ENCODE results near the gene PHACTR2.
"Not testable (repeated sequence)": the region's sequence is repeated elsewhere in the genome, so short reads cannot be mapped to it uniquely, and the experiment has no call there.

The PHACTR2 gene

DNA sequence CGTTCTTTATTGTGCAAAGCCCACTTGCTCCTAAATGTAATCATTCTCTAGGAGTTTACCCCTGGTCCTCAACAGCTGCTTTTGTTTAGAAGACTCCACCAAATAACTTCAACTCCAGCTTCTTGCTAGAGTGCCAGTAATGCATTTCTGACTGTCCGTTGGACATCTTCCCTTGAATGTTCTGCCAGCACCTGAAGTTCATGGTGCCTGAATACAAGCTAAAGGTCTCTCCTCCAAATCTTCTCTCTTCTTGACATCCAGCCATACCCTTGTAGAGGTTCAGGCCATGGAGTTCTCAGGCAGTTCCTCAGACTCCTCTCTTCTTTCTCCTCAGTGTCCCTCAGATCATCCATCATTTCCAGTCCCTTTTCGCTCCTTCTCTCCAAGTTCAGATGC is 21.7 kb downstream of the PHACTR2 start:
- DNase-seq: no peak

DNA sequence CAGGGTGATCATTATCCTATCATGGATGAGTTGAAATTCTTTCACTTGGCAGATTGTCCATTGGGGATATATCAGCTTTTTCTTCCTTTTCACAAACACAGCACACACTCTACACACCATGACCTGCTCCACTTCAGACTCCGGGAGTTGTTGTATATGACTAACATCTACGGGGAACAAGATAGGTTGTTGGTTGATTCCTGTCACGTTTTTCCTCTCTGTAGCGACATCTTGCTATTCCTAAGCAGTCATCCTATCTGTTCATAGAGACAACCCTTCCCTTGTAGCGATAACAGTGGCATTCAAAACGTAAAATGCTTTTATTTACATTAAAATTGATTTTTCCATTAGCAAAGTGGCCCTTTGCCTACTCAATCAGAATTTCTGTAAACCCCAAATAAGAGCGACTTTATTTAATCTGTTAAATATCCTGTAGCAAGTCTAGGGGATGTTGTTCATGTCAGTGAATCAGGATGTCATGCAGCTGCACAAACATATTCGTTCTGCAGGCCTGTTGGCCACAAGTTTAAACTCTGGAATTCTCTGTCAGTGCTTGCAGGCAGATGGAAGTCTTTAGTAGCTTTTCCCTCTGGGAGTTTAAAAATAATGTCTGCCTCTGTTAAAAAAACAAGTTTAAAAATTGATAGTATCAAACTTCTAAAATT is 23.1 kb downstream of the PHACTR2 start:
- DNase-seq: no peak

DNA sequence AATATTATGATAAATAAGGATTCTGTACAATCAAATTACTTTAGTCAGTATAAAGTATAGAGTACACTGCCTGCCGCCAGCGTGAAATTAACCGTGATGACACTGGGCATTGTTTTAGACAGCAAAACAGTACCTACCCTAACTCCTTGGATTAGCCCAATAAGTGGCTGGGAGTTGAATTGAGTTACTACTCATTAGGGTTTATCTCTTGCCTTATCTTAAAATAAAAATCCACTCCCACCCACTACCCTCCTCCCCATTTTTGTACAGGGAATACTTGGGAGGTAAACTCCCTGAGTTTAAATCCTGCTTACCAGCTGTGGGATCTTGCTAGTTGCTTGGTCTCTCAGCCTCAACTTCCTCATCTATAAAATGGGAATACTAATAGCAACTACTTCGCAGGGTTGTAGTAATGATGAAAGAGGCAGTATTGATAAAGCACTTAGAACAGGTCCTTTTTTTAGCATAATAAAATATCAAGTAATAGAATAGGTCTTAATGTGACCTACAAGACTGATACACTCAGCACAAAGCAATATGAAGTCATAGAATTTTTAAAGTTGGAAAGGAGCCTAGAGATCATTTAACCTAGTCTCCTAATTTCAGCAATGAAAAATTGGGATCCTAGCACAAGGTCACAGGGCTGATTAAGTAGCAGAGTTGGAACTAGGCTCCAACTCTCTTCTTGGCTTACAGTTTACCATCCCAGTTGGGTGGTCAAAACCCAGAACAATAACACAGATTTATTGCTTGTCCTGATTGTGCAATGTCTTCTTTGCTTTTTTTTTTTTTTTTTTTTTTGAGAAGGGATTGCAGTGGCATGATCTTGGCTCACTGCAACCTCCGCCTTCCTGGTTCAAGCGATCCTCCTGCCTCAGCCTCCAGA is 23.8 kb downstream of the PHACTR2 start:
- DNase-seq: no peak

DNA sequence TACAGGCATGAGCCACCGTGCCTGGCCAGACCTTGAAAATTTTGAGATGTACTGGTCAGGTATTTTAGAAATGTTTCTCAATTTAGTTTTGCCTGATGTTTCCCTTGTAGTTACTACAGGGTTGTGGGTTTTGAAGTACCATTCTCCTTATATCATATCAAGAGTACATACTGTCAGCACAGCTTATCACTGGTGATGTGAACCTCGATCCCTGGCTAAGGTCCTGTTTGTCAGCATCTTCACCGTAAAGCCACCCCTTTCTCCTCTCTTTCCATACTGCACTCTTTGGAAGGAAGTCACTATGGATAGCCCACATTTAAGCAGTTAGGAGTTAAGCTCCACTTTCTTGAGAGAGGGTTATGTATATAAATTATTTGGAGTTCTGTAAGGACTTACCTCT is 27.8 kb downstream of the PHACTR2 start:
- DNase-seq: no peak

DNA sequence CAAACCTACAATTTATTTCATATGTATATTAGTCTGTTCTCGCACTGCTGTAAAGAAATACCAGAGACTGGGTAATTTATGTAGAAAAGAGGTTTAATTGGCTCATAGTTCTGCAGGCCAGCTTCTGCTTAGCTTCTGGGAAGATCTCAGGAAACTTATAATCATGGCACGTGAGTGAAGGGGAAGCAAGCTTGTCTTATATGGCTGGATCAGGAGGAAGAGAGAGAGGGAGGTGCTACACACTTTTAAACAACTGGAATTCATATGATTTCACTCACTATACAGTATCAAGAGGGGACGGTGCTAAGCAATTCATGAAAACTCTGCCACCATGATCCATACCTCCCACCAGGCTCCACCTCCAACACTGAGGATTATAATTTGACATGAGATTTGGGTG is 29.9 kb downstream of the PHACTR2 start:
- DNase-seq: peak; percentile 35 to 46

DNA sequence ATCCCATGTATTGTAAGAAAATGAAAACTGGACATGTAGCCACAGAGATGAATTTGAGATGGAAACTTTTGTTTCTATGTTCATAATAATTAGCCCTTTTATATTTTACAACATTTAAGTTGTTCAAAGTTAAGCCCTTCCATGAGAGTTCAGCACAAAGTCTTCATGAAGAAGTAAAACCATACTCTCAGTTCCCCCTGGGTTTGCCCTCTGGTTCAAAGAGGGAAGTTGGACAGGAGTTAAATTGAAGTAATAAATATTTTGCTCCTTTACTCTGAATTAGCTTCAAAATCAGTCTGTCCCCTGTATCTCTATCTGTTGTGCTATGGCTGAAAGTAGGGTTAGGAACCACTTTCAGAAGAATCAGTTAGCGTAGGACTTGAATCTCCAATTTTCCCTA is 31.1 kb downstream of the PHACTR2 start:
- peak; percentile 47 to 70 for DNase-seq

DNA sequence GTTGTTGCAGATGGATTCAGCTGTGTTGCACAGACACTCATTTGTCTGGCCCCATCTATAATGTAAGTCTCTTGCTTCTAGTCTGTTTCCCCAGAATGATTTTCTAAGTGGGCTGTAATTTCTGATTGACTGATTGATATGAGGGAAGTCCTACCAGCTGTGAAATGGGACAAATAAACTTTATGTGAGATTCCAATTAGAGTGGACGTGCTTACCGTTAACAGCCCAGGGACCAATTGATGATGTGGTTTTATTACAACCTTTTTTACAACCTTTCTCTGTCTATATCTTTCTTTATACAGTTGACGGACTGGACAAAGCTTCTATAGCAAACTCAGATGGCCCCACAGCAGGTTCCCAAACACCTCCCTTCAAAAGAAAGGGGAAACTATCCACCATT is 33.9 kb downstream of the PHACTR2 start:
- DNase-seq: no peak

DNA sequence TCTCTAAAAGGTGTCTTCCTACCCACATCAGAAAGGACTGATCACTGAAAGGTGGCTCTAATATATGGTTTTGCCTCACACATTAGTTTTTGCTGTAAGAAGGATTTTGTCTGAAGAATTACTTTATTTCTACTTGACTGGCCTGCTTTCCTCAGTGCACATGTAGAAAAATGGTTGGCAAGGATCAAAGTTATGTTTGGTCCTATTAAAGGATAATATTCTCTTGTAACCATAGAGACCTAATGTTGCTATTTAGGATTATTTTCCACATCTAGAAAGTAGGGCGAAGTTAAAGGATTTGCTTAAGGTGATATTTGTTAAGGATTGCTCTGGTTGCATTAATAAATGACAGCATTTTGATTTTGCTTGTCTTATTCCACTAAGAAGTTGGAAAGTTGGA is 40.7 kb downstream of the PHACTR2 start:
- no peak for DNase-seq

DNA sequence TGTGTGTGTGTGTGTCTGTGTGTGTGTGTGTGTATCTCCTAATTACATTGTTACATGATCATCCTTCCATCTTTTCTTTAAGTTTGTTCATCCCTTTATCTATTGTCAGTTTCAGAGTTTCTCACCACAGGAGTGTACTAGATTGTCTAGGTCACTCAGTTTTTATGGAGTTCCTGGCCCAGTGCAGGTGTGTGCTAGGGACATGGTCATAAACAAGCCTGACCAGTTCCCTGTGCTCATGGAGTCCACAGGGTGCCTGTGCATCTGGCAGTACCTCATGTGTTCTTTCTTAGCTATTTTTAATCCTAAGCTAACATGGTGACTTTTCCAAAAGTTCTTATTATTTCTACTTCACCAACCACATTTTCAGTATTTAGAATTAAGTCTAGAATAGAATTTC is 43.9 kb downstream of the PHACTR2 start:
- DNase-seq: no peak

DNA sequence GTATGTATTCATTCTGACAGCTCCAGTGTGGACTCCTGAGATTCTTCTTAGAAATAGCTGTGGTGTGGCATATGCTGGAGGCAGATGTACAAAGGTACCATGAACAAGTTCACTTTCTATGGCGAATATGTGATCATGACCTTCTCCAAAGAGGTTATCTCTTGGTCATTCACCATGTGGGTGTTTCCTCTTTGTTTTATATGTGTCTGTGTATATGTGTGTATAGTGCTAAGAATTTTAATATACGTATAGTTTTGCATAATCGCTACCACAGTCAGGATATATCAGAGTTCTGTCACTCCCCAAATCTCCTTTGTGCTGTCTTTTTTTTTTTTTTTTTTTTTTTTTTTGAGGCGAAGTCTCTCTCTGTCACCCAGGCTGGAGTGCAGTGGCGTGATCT is 47.1 kb downstream of the PHACTR2 start:
- DNase-seq: no peak

DNA sequence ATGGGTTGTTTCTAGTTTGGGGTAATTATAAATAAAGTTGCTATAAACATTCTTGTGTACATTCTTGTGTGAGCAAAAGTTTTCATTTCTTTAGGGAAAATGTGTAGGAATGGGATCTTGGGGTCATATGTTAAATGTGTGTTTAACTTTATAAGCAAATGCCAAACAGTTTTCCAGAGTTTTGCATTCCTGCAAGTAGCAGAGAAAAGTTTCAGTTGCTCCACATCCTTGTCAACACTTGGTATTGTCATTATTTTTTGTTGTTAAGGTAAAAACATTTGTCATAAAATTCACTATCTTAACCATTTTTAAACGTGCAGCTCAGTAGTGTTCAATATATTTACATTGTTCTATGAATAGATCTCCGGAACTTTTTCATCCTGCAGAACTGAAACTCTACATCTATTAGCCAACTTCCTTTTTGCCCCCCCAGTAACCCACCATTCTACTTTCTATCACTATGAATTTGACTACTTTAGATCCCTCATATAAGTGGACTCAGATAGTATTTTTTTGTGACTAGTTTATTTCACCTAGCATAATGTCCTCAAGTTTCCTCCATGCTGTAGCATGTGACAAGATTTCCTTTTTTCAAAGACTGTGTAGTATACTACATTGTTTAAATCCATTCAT is 48.4 kb downstream of the PHACTR2 start:
- no peak for DNase-seq

DNA sequence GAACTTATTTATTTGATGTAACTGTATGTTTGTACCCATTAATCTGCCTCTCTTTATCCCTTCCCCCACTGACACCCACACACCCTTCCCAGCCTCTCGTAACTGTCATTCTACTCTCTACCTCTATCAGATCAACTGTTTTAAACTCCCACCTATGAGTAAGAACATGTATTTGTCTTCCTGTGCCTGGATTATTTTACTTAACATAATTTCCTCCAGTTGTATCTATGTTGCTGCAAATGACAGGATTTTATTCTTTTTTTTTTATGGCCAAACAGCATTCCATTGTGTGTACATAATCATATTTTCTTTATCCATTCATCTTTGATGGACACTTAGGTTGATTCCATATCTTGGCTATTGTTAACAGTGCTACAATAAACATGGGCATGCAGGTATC is 49.3 kb downstream of the PHACTR2 start:
- DNase-seq: no peak

DNA sequence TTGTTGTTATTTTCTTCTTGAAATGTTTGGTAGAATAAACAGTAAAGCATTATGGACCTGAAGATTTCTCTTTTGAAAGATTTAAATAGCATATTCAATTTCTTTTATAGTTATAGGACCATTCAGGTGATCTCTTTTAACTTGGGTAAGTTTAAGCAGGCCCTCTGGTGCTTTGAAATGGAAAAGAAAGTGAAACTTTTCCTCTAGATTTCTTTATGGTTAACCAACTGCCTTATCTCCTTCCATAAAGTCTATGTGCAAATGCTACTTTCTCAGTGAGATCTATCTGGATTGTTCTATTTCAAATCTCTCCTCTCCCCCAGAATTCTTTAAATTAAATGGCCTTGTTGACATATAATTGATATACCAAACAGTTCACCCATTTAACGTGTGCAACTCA is 54.0 kb downstream of the PHACTR2 start:
- no peak for DNase-seq

DNA sequence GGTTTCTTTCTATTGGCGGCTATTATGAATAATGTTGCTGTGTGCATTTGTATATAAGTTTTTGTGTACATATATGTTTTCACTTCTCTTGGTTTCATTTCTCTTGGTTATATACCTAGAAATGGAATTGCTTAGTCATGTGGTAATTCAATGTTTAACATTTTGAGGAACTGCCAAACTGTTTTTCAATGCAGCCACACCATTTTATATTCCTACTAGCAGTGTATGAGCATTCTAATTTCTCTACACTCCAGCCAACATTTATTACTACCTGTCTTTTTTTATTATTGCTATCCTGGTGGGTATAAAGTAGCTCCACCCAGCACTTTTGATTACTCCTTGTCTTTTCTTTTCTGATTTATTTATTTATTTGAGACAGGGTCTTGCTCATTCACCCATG is 54.8 kb downstream of the PHACTR2 start:
- peak; percentile 31 to 71 for DNase-seq

DNA sequence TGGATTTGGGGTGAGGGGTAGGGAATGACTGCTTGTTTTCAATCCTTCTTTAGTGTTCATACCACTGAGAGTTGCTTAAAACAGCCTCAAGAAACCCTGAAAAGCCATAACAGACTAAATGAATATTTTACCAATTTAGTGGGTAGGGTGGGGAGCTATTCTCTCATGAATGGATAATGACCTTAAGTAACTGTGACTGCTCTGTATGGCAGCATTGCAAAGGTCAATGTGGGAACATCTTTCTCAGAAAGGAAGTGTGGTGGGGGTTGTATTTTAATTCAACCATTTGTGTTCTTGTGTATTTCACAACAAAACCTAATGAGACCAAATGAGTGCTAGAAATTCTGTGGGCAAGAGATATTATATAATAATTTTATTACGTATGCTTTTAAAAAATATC is 55.7 kb downstream of the PHACTR2 start:
- peak in 1 of 2 donors; percentile 32 for DNase-seq

DNA sequence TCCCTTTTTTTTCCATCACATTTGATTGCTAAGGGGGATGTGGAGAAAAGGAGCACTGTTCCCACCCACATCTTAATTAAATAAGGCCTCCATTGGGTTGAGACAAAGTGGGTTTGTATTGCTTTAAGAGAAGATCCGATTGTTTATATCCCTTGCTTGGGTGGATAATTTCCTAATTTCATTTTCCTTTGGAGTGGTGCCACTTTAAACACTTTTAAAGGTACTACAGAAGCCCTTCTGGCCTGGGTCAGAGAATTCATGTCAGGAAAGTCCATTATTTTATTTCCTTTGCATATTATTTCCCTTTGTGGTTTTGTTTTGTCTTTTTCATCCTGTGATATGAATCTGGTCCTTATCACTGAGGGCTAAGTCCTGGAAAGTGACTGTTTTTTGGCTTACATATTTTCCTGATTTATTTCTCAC is 56.9 kb downstream of the PHACTR2 start:
- DNase-seq: no peak

DNA sequence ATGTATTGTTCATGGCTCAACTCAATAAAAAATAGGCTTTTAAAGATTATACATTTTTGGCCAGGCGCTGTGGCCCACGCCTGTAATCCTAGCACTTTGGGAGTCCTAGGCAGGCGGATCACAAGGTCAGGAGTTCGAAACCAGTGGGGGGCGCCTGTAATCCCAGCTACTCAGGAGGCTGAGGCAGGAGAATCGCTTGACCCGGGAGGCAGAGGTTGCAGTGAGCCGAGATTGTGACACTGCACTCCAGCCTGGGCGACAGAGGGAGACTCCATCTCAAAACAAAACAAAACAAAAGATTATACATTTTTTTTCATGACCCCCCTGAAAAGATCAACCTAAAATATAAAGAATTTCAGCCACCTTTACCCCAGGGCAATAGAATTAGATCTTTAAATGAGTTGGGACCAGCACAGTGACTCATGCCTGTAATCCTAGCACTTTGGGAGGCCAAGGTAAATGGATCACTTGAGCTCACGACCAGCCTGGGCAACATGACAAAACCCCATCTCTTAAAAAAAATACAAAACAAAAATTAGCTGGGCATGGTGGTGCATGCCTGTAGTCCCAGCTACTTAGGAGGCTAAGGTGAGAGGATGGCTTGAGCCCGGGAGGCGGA is 60.4 kb downstream of the PHACTR2 start:
- DNase-seq: not testable (repeated sequence)

DNA sequence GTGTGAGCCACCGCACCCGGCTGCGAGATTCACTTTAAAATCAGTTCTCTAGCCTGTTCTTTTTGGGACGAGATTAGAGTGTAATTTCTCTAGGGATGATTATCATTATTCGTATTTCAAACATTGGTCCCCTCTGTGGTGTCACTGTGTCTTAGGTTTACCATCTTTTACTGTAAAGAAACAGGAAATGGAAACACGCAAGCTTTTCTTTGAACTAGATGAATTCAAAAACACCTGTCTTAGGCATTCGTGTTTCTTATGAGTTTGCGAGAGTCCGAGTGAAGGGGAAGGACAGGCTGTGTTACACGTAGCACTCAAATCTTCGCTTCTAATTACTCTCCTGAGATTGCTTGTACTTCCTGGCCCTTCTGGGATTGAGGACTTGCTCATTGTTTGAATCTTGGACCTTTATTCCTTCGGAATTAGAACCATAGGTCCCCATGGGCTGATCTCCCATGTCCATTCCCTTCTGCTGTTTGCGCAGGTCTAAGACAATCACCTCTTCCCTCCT is 61.6 kb downstream of the PHACTR2 start:
- DNase-seq: no peak

DNA sequence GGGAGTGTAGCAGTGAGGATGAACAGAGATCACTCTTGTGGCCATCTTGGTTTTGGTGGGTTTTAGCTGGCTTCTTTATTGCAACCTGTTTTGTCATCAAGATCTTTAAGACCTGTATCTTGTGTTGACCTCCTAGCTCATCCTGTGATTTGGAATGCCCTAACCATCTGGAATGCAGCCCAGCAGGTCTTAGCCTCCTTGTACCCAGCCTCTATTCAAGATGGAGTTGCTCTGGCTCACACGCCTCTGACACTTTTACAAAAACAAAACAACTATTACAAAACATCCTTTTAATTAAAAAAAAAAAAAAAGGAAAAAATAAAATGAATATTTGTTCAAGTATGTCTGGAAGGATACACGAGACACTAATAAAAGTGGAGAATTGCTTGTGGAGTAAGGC is 62.4 kb downstream of the PHACTR2 start:
- DNase-seq: no peak

DNA sequence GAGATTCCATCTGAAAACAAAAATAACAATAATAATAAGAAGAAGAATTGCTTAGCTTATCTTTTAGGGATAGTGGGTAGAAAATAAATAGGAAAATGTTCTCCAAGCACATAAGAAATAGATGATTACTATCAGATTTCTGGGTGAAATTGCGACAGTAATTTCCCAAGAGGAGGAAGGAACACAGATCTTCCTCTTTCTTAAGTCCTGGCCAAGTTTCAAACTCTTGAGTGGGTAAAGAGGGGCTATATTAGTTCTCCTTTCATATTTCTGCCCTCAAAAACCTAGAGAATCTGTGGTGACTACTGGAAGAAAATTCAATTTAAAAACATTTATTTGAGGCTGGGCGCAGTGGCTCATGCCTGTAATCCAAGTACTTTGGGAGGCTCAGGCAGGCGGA is 63.7 kb downstream of the PHACTR2 start:
- peak; percentile 76 to 84 for DNase-seq

DNA sequence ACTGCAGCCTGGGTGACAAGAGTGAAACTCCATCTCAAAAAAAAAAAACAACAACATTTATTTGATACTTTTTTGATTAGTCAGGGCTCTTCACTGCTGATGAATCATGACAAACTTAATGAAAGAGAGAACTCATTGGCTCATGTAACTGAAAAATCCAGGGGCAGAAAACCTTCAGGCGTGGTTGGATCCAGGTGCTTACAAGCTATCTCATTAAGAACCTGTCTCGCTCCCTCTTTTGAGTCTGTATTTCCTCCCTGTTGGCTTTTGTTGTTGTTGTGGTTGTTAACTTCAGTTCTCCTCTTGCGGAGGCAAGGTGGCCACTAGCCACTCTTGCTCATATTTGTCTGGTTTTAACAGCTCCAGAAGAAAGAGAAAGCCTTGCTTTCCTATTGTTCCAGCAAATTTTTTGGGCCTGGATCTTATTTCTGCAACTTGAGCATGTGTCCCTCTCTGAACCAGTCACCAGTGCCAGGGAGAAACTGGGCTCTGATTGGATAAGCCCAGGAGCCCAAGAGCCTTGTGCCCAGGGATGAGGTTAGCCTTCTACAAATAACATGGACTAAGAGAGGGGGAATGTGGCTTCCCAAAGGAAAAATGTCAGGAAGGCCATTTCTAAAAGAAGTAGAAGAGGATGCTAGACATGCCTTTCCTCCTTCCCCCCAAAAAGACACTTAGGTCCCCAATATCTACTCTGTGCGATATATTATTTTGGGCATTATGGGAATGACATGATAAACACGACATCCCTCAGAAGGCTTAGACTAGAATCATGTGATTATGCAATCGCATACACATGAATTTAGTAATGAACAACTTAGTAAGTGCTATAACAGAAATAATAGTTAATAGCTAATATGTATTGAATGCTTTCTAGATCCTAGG is 64.5 kb downstream of the PHACTR2 start:
- no peak for DNase-seq

DNA sequence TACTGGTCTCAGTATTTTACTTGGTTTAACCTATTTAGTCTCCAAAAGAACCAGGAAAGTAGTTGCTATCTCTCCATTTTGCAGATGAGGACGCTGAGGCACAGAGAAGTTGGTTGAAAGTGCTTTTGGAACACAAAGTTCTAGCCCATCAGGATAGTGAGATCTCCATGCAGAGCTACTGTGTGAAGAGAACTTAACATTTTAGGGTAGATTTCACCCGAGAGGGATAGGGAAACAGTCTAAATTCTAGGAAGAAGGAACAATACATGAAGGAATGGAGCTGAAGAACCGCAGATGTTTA is 65.1 kb downstream of the PHACTR2 start:
- DNase-seq: no peak

All from inflammatory macrophage treated with lipopolysaccharide for 1 hour (primary cell).